KMS-11 (cell line): ENCODE results near the gene CAMTA1.

Source experiments
- H2AFZ ChIP-seq: fragments of 200-600 bp; sonication (generic); 2 replicates; pipeline ENCODE4 v1.6.1; 2016; ENCODE audit warnings: antibody characterized with exemption, mixed run types, low read depth
- H3K27ac ChIP-seq: fragments of 200-600 bp; sonication (generic); 2 replicates; pipeline ENCODE4 v1.6.1; 2016; ENCODE audit warnings: mild to moderate bottlenecking, mixed run types
- H3K27me3 ChIP-seq: fragments of 200-600 bp; sonication (generic); 2 replicates; pipeline ENCODE4 v1.6.1; 2017; ENCODE audit warnings: mild to moderate bottlenecking, low read depth, mixed run types, moderate library complexity; ENCODE audit not compliant: insufficient read depth
- H3K36me3 ChIP-seq: fragments of 200-600 bp; sonication (generic); 2 replicates; pipeline ENCODE4 v1.6.1; 2017; ENCODE audit warnings: mild to moderate bottlenecking, mixed run types; ENCODE audit not compliant: insufficient read depth
- H3K4me1 ChIP-seq: fragments of 200-600 bp; sonication (generic); 2 replicates; pipeline ENCODE4 v1.6.1; 2016; ENCODE audit warnings: mild to moderate bottlenecking, low read depth, mixed run types; ENCODE audit not compliant: poor library complexity, severe bottlenecking
- H3K4me2 ChIP-seq: fragments of 200-600 bp; sonication (generic); 2 replicates; pipeline ENCODE4 v1.7.0; 2016; ENCODE audit warnings: mild to moderate bottlenecking, mixed run types
- H3K4me3 ChIP-seq: fragments of 200-600 bp; sonication (generic); IDR thresholded peaks from 2 replicates; pipeline ENCODE4 v1.6.1; 2017; ENCODE audit warnings: low read depth, low read length, mixed read lengths; ENCODE audit not compliant: insufficient read depth
- H3K79me2 ChIP-seq: fragments of 200-600 bp; sonication (generic); 2 replicates; pipeline ENCODE4 v1.6.1; 2016; ENCODE audit warnings: low read depth, mixed run types; ENCODE audit not compliant: insufficient read depth
- H3K9ac ChIP-seq: fragments of 200-600 bp; sonication (generic); 2 replicates; pipeline ENCODE4 v1.6.1; 2016; ENCODE audit warnings: mild to moderate bottlenecking, mixed run types
- H4K20me1 ChIP-seq: fragments of 200-600 bp; sonication (generic); 2 replicates; pipeline ENCODE4 v1.6.1; 2016; ENCODE audit warnings: mild to moderate bottlenecking, mixed run types; ENCODE audit not compliant: insufficient read depth
- CTCF ChIP-seq: fragments of 200-600 bp; sonication (generic); conservative IDR thresholded peaks from 2 replicates; pipeline ENCODE4 v1.6.1; 2017; ENCODE audit warnings: low read depth, mild to moderate bottlenecking, antibody characterized with exemption, low read length, moderate library complexity, mixed read lengths

CAMTA1 gene

GRCh38 chr1:7611421-7612010 lies 826.3 kb downstream of the CAMTA1 start:
- no peak overlapping the region for H2AFZ ChIP-seq
- H3K27me3 ChIP-seq, result peaks cover 6% of the 10 kb centered on the region; the same call in 1 of the 2 replicates
- no peaks in the 10 kb centered on the region for H3K79me2 ChIP-seq
- no peaks in the 10 kb centered on the region for H3K4me1 ChIP-seq
- no peak for TF ChIP-seq CTCF
- no peak overlapping the region for H3K9ac ChIP-seq
- no peaks in the 10 kb centered on the region for H3K36me3 ChIP-seq
- H3K4me2 ChIP-seq, result no peak overlapping the region
- no peaks in the 10 kb centered on the region for H4K20me1 ChIP-seq
- no peak overlapping the region for H3K27ac ChIP-seq
- H3K4me3 ChIP-seq, result no peak overlapping the region

GRCh38 chr1:7613106-7613850 lies 828.0 kb downstream of the CAMTA1 start:
- Histone ChIP-seq H3K27ac (no peak overlapping the region), H3K4me2 (no peak overlapping the region), H3K27me3 (peaks cover 11% of the 10 kb centered on the region; the same call in 1 of the 2 replicates), H3K79me2 (no peaks in the 10 kb centered on the region), H3K4me3 (no peak overlapping the region), H3K9ac (no peak overlapping the region), H3K36me3 (no peaks in the 10 kb centered on the region), H2AFZ (no peak overlapping the region), H3K4me1 (no peaks in the 10 kb centered on the region), H4K20me1 (no peaks in the 10 kb centered on the region)
- no peak for TF ChIP-seq CTCF

- Histone ChIP-seq H3K27ac (no peak overlapping the region), H3K79me2 (no peaks in the 10 kb centered on the region), H3K36me3 (no peaks in the 10 kb centered on the region), H4K20me1 (no peaks in the 10 kb centered on the region), H3K9ac (no peak overlapping the region), H3K4me3 (no peak overlapping the region), H3K27me3 (peaks cover 11% of the 10 kb centered on the region; the same call in 1 of the 2 replicates), H2AFZ (no peak overlapping the region), H3K4me2 (no peak overlapping the region), H3K4me1 (no peaks in the 10 kb centered on the region)
- no peak for TF ChIP-seq CTCF
Measured at GRCh38 chr1:7613851-7614205, 828.6 kb downstream of the CAMTA1 start.

GRCh38 chr1:7614576-7615074 lies 829.4 kb downstream of the CAMTA1 start:
- Histone ChIP-seq H3K36me3 (no peaks in the 10 kb centered on the region), H3K9ac (no peak overlapping the region), H3K4me2 (no peak overlapping the region), H3K4me3 (no peak overlapping the region), H2AFZ (no peak overlapping the region), H3K27ac (no peak overlapping the region), H3K4me1 (no peaks in the 10 kb centered on the region), H3K79me2 (no peaks in the 10 kb centered on the region), H4K20me1 (no peaks in the 10 kb centered on the region), H3K27me3 (peaks cover 11% of the 10 kb centered on the region; the same call in 1 of the 2 replicates)
- TF ChIP-seq CTCF, result no peak
